Urothelium cell line (cell line): ENCODE measurements around the gene ANAPC2.
A peak's percentile ranks its signal among the peaks of the same experiment; 100 is the strongest.

Source experiments
- DNase-seq: peaks from one replicate; pipeline ENCODE4 v3.0.0; 2011; ENCODE audit warnings: low spot score, mixed read lengths
- FAIRE-seq: peaks from 2 replicates; lab custom pipeline; 2011; peaks lifted over from hg19 to GRCh38; lab: Jason Lieb, UNC

Gene ANAPC2

GRCh38 chr9:137164370-137165249, 23.8 kb downstream of the ANAPC2 start:
- DNase-seq: no peak
- no peak for FAIRE-seq

- FAIRE-seq (no peak), DNase-seq (no peak)
These were observed 24.6 kb downstream of the ANAPC2 start for GRCh38 chr9:137163805-137164204.

GRCh38 chr9:137163365-137163715, 25.0 kb downstream of the ANAPC2 start:
- DNase-seq (no peak), FAIRE-seq (no peak)

GRCh38 chr9:137162505-137163364, 25.6 kb downstream of the ANAPC2 start:
- FAIRE-seq: no peak

GRCh38 chr9:137161558-137162486, 26.5 kb downstream of the ANAPC2 start:
- no peak for DNase-seq
- no peak for FAIRE-seq

More at GRCh38 chr9:137162505-137163364, 25.6 kb downstream of the ANAPC2 start:
- DNase-seq: no peak

- no peak for FAIRE-seq
- DNase-seq: no peak
These were observed 27.4 kb downstream of the ANAPC2 start for GRCh38 chr9:137160716-137161557.

- DNase-seq: no peak
- FAIRE-seq: no peak
These were observed 28.3 kb downstream of the ANAPC2 start for GRCh38 chr9:137160054-137160425.

- DNase-seq (no peak), FAIRE-seq (no peak)
These were observed 29.0 kb downstream of the ANAPC2 start for GRCh38 chr9:137159105-137160053.

GRCh38 chr9:137158625-137159024, 29.7 kb downstream of the ANAPC2 start:
- DNase-seq (no peak), FAIRE-seq (no peak)

- FAIRE-seq: peak; percentile 76
- no peak for DNase-seq
These were observed 30.5 kb downstream of the ANAPC2 start for GRCh38 chr9:137157618-137158415.

- no peak for DNase-seq
- no peak for FAIRE-seq
These were observed 31.6 kb downstream of the ANAPC2 start for GRCh38 chr9:137156567-137157375.

- DNase-seq: no peak
- FAIRE-seq: peak; percentile 96
These were observed 35.4 kb downstream of the ANAPC2 start for GRCh38 chr9:137152844-137153405.

GRCh38 chr9:137150617-137151457, 37.5 kb downstream of the ANAPC2 start:
- FAIRE-seq (no peak), DNase-seq (peak; percentile 64)

GRCh38 chr9:137149942-137150616, 38.3 kb downstream of the ANAPC2 start:
- FAIRE-seq: no peak

GRCh38 chr9:137149363-137149762, 39.0 kb downstream of the ANAPC2 start:
- FAIRE-seq (no peak), DNase-seq (no peak)

More at GRCh38 chr9:137149942-137150616, 38.3 kb downstream of the ANAPC2 start:
- DNase-seq: no peak
